ENCODE data around the gene PRTN3.
A peak's percentile ranks its signal among the peaks of the same experiment; 100 is the strongest.

PRTN3 gene

DNA sequence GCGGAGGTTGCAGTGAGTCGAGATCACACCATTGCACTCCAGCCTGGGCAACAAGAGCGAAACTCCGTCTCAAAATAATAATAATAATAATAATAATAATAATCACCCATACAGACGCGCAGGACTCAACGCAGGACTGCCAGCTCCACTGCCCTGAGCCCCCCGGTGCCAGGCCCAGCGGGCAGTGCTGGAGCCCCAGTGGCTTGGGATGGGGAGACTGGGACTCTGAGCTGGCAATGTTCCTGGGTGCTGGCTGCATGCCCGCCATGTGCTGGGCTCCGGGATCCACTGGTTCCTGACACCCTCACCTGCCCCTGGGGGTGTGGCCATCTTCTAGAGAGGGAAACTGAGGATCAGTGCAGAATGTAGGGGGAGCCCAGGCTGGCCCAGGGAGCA, 13.5 kb upstream of the PRTN3 start:
- H3K79me1 ChIP-seq (ENCODE audit: low read depth, low read length): no peaks in the 10 kb centered on the region
- no peak overlapping the region for H4K91ac ChIP-seq (ENCODE audit: low read depth, low read length, poor library complexity)
- H4K8ac ChIP-seq (ENCODE audit: low read depth, low read length): no peak overlapping the region
- H3K4me3 ChIP-seq (ENCODE audit: low read length in 2 of 2): no peak overlapping the region
- peak overlapping the region; percentile 97 for H2AK5ac ChIP-seq (ENCODE audit: low read depth, low read length)
- no peak overlapping the region for H3K27ac ChIP-seq (replicated peaks; ENCODE audit: low read length)
- no peaks in the 10 kb centered on the region for H3K36me3 ChIP-seq (replicated peaks in 1 of 2; ENCODE audit: control insufficient read depth in 2 of 2, insufficient read depth in 2 of 2, low read length in 2 of 2)
- no peaks in the 10 kb centered on the region for H3K27me3 ChIP-seq (ENCODE audit: control insufficient read depth in 3 of 3, insufficient read depth in 3 of 3, low read depth in 1 of 3, low read length in 3 of 3)
- peak overlapping the region; percentile 30 for H2BK12ac ChIP-seq (ENCODE audit: low read length)
- H3K4me2 ChIP-seq (ENCODE audit: insufficient read depth, low read length, poor library complexity, severe bottlenecking): no peak overlapping the region
- H2AFZ ChIP-seq (ENCODE audit: low read length): no peak overlapping the region
- no peak overlapping the region for H3K4ac ChIP-seq (ENCODE audit: low read length)
- H2BK120ac ChIP-seq (ENCODE audit: low read depth, low read length): no peak overlapping the region
- no peak overlapping the region for H3K9ac ChIP-seq (ENCODE audit: low read depth, low read length, poor library complexity)
- H3K4me1 ChIP-seq (ENCODE audit: control insufficient read depth in 2 of 2, insufficient read depth in 1 of 2, low read depth in 1 of 2, low read length in 2 of 2): peaks cover 6% of the 10 kb centered on the region in 2 donors
- DNase-seq (ENCODE audit: low spot score): no peak
- no peak overlapping the region for H2BK5ac ChIP-seq (ENCODE audit: low read length)
- no peak overlapping the region for H3K14ac ChIP-seq (ENCODE audit: low read length)
- no peak overlapping the region for H3K18ac ChIP-seq (ENCODE audit: low read length)
- H2BK15ac ChIP-seq (ENCODE audit: low read length): peak overlapping the region; percentile 85
- WGBS, 2 donors (ENCODE audit: extremely low coverage in 2 of 2, insufficient read length in 2 of 2, insufficient replicate concordance in 1 of 2): no CpG with 5 or more reads among the region's 11 CpGs
- H3K23ac ChIP-seq (ENCODE audit: low read depth, low read length, poor library complexity): peak overlapping the region; percentile 73
- H3K9me3 ChIP-seq (replicated peaks in 1 of 2; ENCODE audit: control insufficient read depth in 2 of 2, insufficient read depth in 1 of 2, low read depth in 1 of 2, low read length in 2 of 2): no peaks in the 10 kb centered on the region

DNA sequence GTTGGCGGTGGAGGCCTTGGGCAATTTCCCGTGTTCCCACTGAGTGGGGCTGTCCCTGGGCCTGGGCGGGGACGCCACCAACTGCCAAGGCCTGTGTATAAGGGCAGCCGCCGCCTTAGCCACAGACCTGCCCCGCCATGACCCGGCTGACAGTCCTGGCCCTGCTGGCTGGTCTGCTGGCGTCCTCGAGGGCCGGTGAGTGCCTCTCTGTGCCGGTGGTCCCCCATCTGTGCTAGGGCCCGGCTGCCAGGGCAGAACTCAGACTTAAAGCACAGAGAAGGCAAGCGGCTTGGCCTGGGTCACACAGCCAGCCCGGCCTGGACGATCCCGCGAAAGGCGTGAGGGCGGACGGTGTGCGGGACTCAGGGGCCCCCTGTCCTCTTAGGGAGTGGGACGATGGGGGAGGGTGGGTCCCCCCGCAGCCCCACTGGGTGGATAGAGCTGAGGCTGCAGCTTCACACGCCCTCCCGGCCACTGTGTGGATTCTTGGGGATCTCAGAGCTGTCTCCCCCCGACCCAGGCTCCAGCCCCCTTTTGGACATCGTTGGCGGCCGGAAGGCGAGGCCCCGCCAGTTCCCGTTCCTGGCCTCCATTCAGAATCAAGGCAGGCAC, 13.0 kb upstream of the PRTN3 start, which contains the start of gene AZU1:
Gene AZU1 (plus strand): TSS at position 128 of the 612 bp plus-strand sequence. CDS start 10 bp downstream, at position 138.
- DNase-seq (ENCODE audit: low spot score): no peak
- Histone ChIP-seq H3K36me3 (replicated peaks in 1 of 2; ENCODE audit: control insufficient read depth in 2 of 2, insufficient read depth in 2 of 2, low read length in 2 of 2) (no peaks in the 10 kb centered on the region), H3K9ac (ENCODE audit: low read depth, low read length, poor library complexity) (peak within 1 kb of the TSS; percentile 4), H4K91ac (ENCODE audit: low read depth, low read length, poor library complexity) (no peak within 1 kb of the TSS), H2BK15ac (ENCODE audit: low read length) (peak within 1 kb of the TSS; percentile 85), H2BK12ac (ENCODE audit: low read length) (peak within 1 kb of the TSS; percentile 30), H3K4me1 (ENCODE audit: control insufficient read depth in 2 of 2, insufficient read depth in 1 of 2, low read depth in 1 of 2, low read length in 2 of 2) (peaks cover 4% of the 10 kb centered on the region in 2 donors), H3K23ac (ENCODE audit: low read depth, low read length, poor library complexity) (peak within 1 kb of the TSS; percentile 73), H4K8ac (ENCODE audit: low read depth, low read length) (no peak within 1 kb of the TSS), H3K4me3 (ENCODE audit: low read length in 2 of 2) (no peak within 1 kb of the TSS), H3K14ac (ENCODE audit: low read length) (peak within 1 kb of the TSS; percentile 38), H3K9me3 (replicated peaks in 1 of 2; ENCODE audit: control insufficient read depth in 2 of 2, insufficient read depth in 1 of 2, low read depth in 1 of 2, low read length in 2 of 2) (no peaks in the 10 kb centered on the region), H2AK5ac (ENCODE audit: low read depth, low read length) (peak within 1 kb of the TSS; percentile 97), H3K27me3 (ENCODE audit: control insufficient read depth in 3 of 3, insufficient read depth in 3 of 3, low read depth in 1 of 3, low read length in 3 of 3) (no peaks in the 10 kb centered on the region), H3K4ac (ENCODE audit: low read length) (no peak within 1 kb of the TSS), H3K79me1 (ENCODE audit: low read depth, low read length) (no peaks in the 10 kb centered on the region), H3K4me2 (ENCODE audit: insufficient read depth, low read length, poor library complexity, severe bottlenecking) (no peak within 1 kb of the TSS), H2BK5ac (ENCODE audit: low read length) (no peak within 1 kb of the TSS), H2AFZ (ENCODE audit: low read length) (no peak within 1 kb of the TSS), H2BK120ac (ENCODE audit: low read depth, low read length) (no peak within 1 kb of the TSS), H3K18ac (ENCODE audit: low read length) (peak within 1 kb of the TSS; percentile 35), H3K27ac (replicated peaks; ENCODE audit: low read length) (no peak within 1 kb of the TSS)
- WGBS, 2 donors (ENCODE audit: extremely low coverage in 2 of 2, insufficient read length in 2 of 2, insufficient replicate concordance in 1 of 2): no CpG with 5 or more reads among the region's 33 CpGs

DNA sequence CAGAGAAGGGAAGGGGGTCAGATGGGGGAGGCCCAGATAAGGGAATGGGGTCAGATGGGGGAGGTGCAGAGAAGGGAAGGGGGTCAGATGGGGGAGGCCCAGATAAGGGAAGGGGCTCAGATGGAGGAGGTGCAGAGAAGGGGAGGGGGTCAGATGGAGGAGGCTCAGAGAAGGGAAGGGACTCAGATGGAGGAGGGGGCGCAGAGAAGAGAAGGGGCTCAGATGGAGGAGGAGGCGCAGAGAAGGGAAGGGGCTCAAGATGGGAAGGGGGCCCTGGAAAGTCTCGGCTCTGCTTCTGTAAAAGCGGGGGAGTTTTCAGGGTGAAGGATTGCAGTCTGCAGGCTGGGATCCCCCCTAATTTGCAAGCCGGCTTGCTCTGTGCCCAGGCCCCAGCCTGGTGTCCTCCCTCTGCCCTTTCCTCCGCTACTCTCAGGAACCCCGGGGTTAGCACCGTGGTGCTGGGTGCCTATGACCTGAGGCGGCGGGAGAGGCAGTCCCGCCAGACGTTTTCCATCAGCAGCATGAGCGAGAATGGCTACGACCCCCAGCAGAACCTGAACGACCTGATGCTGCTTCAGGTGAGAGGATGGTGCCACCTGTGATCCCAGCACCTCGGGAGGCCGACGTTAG, 11.6 kb upstream of the PRTN3 start:
- peak overlapping the region; percentile 48 for H2AK5ac ChIP-seq (ENCODE audit: low read depth, low read length)
- H3K27ac ChIP-seq (replicated peaks; ENCODE audit: low read length): no peak overlapping the region
- no peak for DNase-seq (ENCODE audit: low spot score)
- H3K18ac ChIP-seq (ENCODE audit: low read length): peak overlapping the region; percentile 81
- H4K91ac ChIP-seq (ENCODE audit: low read depth, low read length, poor library complexity): no peak overlapping the region
- no peak overlapping the region for H2BK120ac ChIP-seq (ENCODE audit: low read depth, low read length)
- no peak overlapping the region for H3K4me3 ChIP-seq (ENCODE audit: low read length in 2 of 2)
- no peaks in the 10 kb centered on the region for H3K27me3 ChIP-seq (ENCODE audit: control insufficient read depth in 3 of 3, insufficient read depth in 3 of 3, low read depth in 1 of 3, low read length in 3 of 3)
- H2AFZ ChIP-seq (ENCODE audit: low read length): no peak overlapping the region
- H3K36me3 ChIP-seq (replicated peaks in 1 of 2; ENCODE audit: control insufficient read depth in 2 of 2, insufficient read depth in 2 of 2, low read length in 2 of 2): no peaks in the 10 kb centered on the region
- H3K23ac ChIP-seq (ENCODE audit: low read depth, low read length, poor library complexity): peak overlapping the region; percentile 89
- no CpG with 5 or more reads among the region's 18 CpGs for WGBS, 2 donors (ENCODE audit: extremely low coverage in 2 of 2, insufficient read length in 2 of 2, insufficient replicate concordance in 1 of 2)
- no peak overlapping the region for H4K8ac ChIP-seq (ENCODE audit: low read depth, low read length)
- H3K4me2 ChIP-seq (ENCODE audit: insufficient read depth, low read length, poor library complexity, severe bottlenecking): no peak overlapping the region
- H3K4ac ChIP-seq (ENCODE audit: low read length): no peak overlapping the region
- H3K79me1 ChIP-seq (ENCODE audit: low read depth, low read length): no peaks in the 10 kb centered on the region
- no peaks in the 10 kb centered on the region for H3K9me3 ChIP-seq (replicated peaks in 1 of 2; ENCODE audit: control insufficient read depth in 2 of 2, insufficient read depth in 1 of 2, low read depth in 1 of 2, low read length in 2 of 2)
- H3K14ac ChIP-seq (ENCODE audit: low read length): peak overlapping the region; percentile 56
- no peaks in the 10 kb centered on the region for H3K4me1 ChIP-seq (ENCODE audit: control insufficient read depth in 2 of 2, insufficient read depth in 1 of 2, low read depth in 1 of 2, low read length in 2 of 2)
- no peak overlapping the region for H2BK5ac ChIP-seq (ENCODE audit: low read length)
- peak overlapping the region; percentile 78 for H2BK15ac ChIP-seq (ENCODE audit: low read length)
- H3K9ac ChIP-seq (ENCODE audit: low read depth, low read length, poor library complexity): no peak overlapping the region
- no peak overlapping the region for H2BK12ac ChIP-seq (ENCODE audit: low read length)

Data from neuronal stem cell (in vitro differentiated cells).